PC-9 (cell line): ENCODE data around the gene UTS2R. TPM values are rescaled to one million over a fixed set of nuclear protein-coding genes. Genes with fewer than 3 reads are reported as not detected.
A peak's percentile ranks its signal among the peaks of the same experiment; 100 is the strongest.

Source experiments
- BruUV-seq: library from RNA; stranded (reverse); fragments of 400-500 nt; replicated peaks from 2 replicates; lab custom pipeline; 2021; lab: Mats Ljungman, UMichigan
- CTCF ChIA-PET: fragments of 300-600 bp; sonication (Branson Sonifier 250); formaldehyde crosslinking; loops from one replicate; lab custom pipeline; 2022; ENCODE audit warnings: antibody characterized with exemption; lab: Charles Lee
- POLR2A ChIA-PET: fragments of 300-600 bp; sonication (Branson Sonifier 250); formaldehyde crosslinking; loops from one replicate; lab custom pipeline; 2022; ENCODE audit warnings: antibody characterized with exemption; ENCODE audit not compliant: unreplicated experiment; lab: Charles Lee
- DNase-seq, 2 experiments: peaks; one replicate each; pipeline versions ENCODE4 v3.0.0 to v3.0.0-alpha.2; 2015 to 2022; ENCODE audit warnings: mixed read lengths in 1 of 2
- H2AFZ ChIP-seq: fragments of 200-600 bp; sonication (generic); 2 replicates; pipeline ENCODE4 v1.8.1; 2017; ENCODE audit warnings: antibody characterized with exemption
- H3F3A ChIP-seq: fragments of 200-600 bp; sonication (generic); 2 replicates; pipeline ENCODE4 v1.8.1; 2017; ENCODE audit warnings: antibody characterized with exemption, mild to moderate bottlenecking, low read depth; ENCODE audit not compliant: insufficient read depth
- H3K27ac ChIP-seq: fragments of 200-600 bp; sonication (generic); 2 replicates; pipeline ENCODE4 v1.6.1; 2016; ENCODE audit warnings: mixed run types
- H3K27me3 ChIP-seq: fragments of 200-600 bp; sonication (generic); 2 replicates; pipeline ENCODE4 v1.6.1; 2016; ENCODE audit warnings: low read depth, mixed run types; ENCODE audit not compliant: insufficient read depth
- H3K36me3 ChIP-seq: fragments of 200-600 bp; sonication (generic); 2 replicates; pipeline ENCODE4 v1.6.1; 2016; ENCODE audit warnings: low read depth, mixed run types
- H3K4me1 ChIP-seq: fragments of 200-600 bp; sonication (generic); replicated peaks from 2 replicates; pipeline ENCODE4 v1.6.1; 2016; ENCODE audit warnings: mixed run types; ENCODE audit not compliant: insufficient read depth
- H3K4me2 ChIP-seq: fragments of 200-600 bp; sonication (generic); 2 replicates; pipeline ENCODE4 v1.6.1; 2017; ENCODE audit warnings: mixed run types
- H3K4me3 ChIP-seq: fragments of 200-600 bp; sonication (generic); 2 replicates; pipeline ENCODE4 v1.6.1; 2016; ENCODE audit warnings: mixed run types
- H3K79me2 ChIP-seq: fragments of 200-600 bp; sonication (generic); 2 replicates; pipeline ENCODE4 v1.6.1; 2017; ENCODE audit warnings: low read depth, mixed run types
- H3K9me2 ChIP-seq: fragments of 200-600 bp; sonication (generic); 2 replicates; pipeline ENCODE4 v1.8.1; 2017; ENCODE audit warnings: mild to moderate bottlenecking; ENCODE audit not compliant: insufficient read depth
- H3K9me3 ChIP-seq: fragments of 200-600 bp; sonication (generic); 2 replicates; pipeline ENCODE4 v1.8.1; 2016; ENCODE audit warnings: low read depth; ENCODE audit not compliant: insufficient read depth
- H4K20me1 ChIP-seq: fragments of 200-600 bp; sonication (generic); 2 replicates; pipeline ENCODE4 v1.8.1; 2017; ENCODE audit not compliant: insufficient read depth
- CTCF ChIP-seq: fragments of 200-600 bp; sonication (generic); conservative IDR thresholded peaks from 2 replicates; pipeline ENCODE4 v1.6.1; 2017; ENCODE audit warnings: mixed run types, antibody characterized with exemption, mild to moderate bottlenecking, moderate library complexity
- EZH2 ChIP-seq: fragments of 200-600 bp; sonication (generic); IDR thresholded peaks from 2 replicates; pipeline ENCODE4 v1.8.0; 2017; ENCODE audit warnings: antibody characterized with exemption, low read depth
- intact Hi-C: fragments of 100-400 bp; cut with micrococcal nuclease; formaldehyde crosslinking; loops from one replicate; pipeline ENCODE4 v1.10.0; 2022; ENCODE audit not compliant: unreplicated experiment
- total RNA-seq: library from RNA; stranded (reverse); gene quantifications from 2 replicates; pipeline ENCODE4 v1.2.3, GENCODE V29; 2021

Gene UTS2R
- total RNA-seq, 1 experiment from 2014 or later: not detected

GRCh38 chr17:82424001-82424862, 52.7 kb downstream of the UTS2R start:
- no TSS peak for BruUV-seq
- H3F3A ChIP-seq: no peaks in the 10 kb centered on the region
- no peaks in the 10 kb centered on the region for H3K9me3 ChIP-seq
- TF ChIP-seq CTCF (peak; percentile 76), EZH2 (no peak)
- no peaks in the 10 kb centered on the region for H3K79me2 ChIP-seq
- peaks cover 7% of the 10 kb centered on the region for H3K4me1 ChIP-seq
- H3K27ac ChIP-seq: no peak overlapping the region
- CTCF ChIA-PET: interaction anchor here (0.6 to 1.0 kb wide), 4 partner anchors 20 to 738 kb away, joined by 3 to 11 read pairs (median 4); no protein-coding TSS in a partner anchor
- H3K9me2 ChIP-seq: no peaks in the 10 kb centered on the region
- H4K20me1 ChIP-seq: no peaks in the 10 kb centered on the region
- DNase-seq: peak in 1 of 2 experiments; percentile 31
- H3K27me3 ChIP-seq: no peaks in the 10 kb centered on the region
- H3K4me2 ChIP-seq: no peak overlapping the region
- no peak overlapping the region for H2AFZ ChIP-seq
- intact Hi-C loops: no loop called here
- no peak overlapping the region for H3K4me3 ChIP-seq
- H3K36me3 ChIP-seq: 0 out of 2 replicates have a peak, but pooled peaks cover 3% of the 10 kb centered on the region
- POLR2A ChIA-PET: no interaction called here

- H3K36me3 ChIP-seq: 0 out of 2 replicates have a peak, but pooled peaks cover 3% of the 10 kb centered on the region
- H4K20me1 ChIP-seq: no peaks in the 10 kb centered on the region
- no peak overlapping the region for H3K4me2 ChIP-seq
- H3K4me3 ChIP-seq: no peak overlapping the region
- intact Hi-C loops: no loop called here
- no peaks in the 10 kb centered on the region for H3K9me2 ChIP-seq
- H3K27ac ChIP-seq: no peak overlapping the region
- POLR2A ChIA-PET: no interaction called here
- BruUV-seq: no TSS peak
- no peak for DNase-seq
- CTCF ChIA-PET: interaction anchor here (0.7 to 1.0 kb wide), 3 partner anchors 19 to 739 kb away, joined by 3 to 6 read pairs (median 3); no protein-coding TSS in a partner anchor
- no peaks in the 10 kb centered on the region for H3K79me2 ChIP-seq
- H3K4me1 ChIP-seq: peaks cover under 1% of the 10 kb centered on the region
- H3K9me3 ChIP-seq: no peaks in the 10 kb centered on the region
- no peaks in the 10 kb centered on the region for H3F3A ChIP-seq
- no peak for TF ChIP-seq EZH2
- no peak; the same call in 1 of the 2 replicates for TF ChIP-seq CTCF
- H3K27me3 ChIP-seq: no peaks in the 10 kb centered on the region
- no peak overlapping the region for H2AFZ ChIP-seq
These were observed 53.2 kb downstream of the UTS2R start for GRCh38 chr17:82424863-82425159.

Other genes starting within 250 kb of the UTS2R start
- 138 and 140 TPM in 2 replicates for gene CCDC57, start 158.9 kb upstream of the UTS2R start, total RNA-seq
- 157 and 198 TPM in 2 replicates for gene SLC16A3, start 142.7 kb upstream of the UTS2R start, total RNA-seq
- gene CSNK1D, start 98.1 kb upstream of the UTS2R start, total RNA-seq: 151 and 181 TPM in 2 replicates
- gene CD7, start 54.2 kb upstream of the UTS2R start, total RNA-seq: 0.48 and 0.68 TPM in 2 replicates
- gene SECTM1, start 38.0 kb upstream of the UTS2R start, total RNA-seq: 3.6 and 6.3 TPM in 2 replicates
- 0.24 and 0.28 TPM in 2 replicates for gene TEX19, start 12.5 kb upstream of the UTS2R start, total RNA-seq
- 30.0 and 35.9 TPM in 2 replicates for gene HEXD, start 46.6 kb downstream of the UTS2R start, total RNA-seq
- 26.6 and 32.9 TPM in 2 replicates for gene OGFOD3, start 46.8 kb downstream of the UTS2R start, total RNA-seq
- 77.9 and 78.4 TPM in 2 replicates for gene CYBC1, start 79.0 kb downstream of the UTS2R start, total RNA-seq
- 57.2 and 58.0 TPM in 2 replicates for gene NARF, start 87.0 kb downstream of the UTS2R start, total RNA-seq
- 70.5 and 78.9 TPM in 2 replicates for gene FOXK2, start 148.0 kb downstream of the UTS2R start, total RNA-seq